HG02642 (cell line): ENCODE results near the gene TNFRSF12A.
"Not testable (repeated sequence)": the region's sequence is repeated elsewhere in the genome, so short reads cannot be mapped to it uniquely, and the experiment has no call there.

Experiments
- ATAC-seq: cut with Tn5 transposase; IDR thresholded peaks from one replicate; pipeline ENCODE4 v1.9.1; 2021; ENCODE audit warnings: mild to moderate bottlenecking; ENCODE audit not compliant: unreplicated experiment, poor library complexity

Gene TNFRSF12A

DNA sequence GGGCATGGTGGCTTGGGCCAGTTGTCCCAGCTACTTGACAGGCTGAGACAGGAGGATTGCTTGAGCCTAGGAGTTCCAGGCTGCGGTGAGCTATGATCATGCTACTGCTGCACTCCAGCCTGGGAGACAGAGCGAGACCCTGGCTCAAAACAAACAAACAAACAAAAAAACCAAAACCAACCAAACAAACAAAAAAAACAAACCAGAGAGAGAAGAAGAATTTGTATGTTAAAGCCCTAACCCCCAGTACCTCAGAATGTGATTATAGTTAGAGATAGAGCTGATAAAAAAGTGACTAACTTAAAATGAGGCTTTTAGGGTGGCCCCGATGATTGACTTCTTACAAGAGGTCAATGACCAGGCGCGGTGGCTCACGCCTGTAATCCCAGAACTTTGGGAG, 24.5 kb downstream of the TNFRSF12A start:
- no peak for ATAC-seq

DNA sequence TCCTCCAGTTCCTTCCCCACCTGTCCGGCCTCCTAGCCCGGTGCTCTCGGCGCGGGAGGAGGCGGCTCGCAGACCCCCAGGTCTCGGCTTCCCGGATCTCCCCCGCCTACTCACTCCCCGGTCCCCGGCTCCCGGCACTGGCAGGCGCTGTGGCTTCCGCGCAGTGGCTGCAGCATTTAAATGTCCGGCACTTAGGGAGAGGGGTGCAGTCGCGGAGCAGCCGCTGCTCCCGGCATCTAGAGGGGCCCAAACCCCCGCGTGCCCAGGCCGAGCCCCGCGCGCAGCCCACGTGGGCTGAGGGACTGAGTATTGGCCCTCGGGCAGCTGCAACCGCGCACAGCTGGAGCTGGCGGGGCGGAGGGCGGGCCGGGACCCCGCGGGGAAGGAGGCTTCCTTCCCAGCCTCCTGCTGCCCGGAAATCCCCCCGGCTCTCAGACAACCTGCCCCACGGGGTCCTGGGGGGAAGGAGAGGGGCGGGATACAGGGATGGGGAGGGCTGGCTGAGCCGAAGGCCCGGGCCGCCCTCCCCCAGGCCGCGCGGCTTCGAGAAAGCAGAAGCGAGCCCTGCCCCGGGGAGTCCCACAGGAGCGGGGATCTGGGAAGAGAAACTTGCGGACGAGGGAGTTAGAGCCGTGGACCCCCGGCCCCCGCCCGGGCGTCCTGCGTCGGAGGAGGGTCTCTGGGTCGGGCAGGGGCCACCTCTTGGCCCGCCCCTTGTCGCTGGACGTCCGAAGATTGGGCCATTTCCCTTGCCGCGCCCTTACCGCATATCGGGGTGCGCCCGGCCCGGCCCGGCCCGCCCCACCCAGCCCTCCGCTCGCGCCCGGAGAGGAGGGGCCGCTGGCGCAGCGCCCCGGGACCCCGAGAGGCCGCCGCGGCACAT, 25.8 kb downstream of the TNFRSF12A start, which contains the start of gene MMP25:
Gene MMP25 (plus strand): TSS at position 804 of the 883 bp plus-strand sequence. CDS start 357 bp downstream, outside the sequence.
- ATAC-seq = no peak

DNA sequence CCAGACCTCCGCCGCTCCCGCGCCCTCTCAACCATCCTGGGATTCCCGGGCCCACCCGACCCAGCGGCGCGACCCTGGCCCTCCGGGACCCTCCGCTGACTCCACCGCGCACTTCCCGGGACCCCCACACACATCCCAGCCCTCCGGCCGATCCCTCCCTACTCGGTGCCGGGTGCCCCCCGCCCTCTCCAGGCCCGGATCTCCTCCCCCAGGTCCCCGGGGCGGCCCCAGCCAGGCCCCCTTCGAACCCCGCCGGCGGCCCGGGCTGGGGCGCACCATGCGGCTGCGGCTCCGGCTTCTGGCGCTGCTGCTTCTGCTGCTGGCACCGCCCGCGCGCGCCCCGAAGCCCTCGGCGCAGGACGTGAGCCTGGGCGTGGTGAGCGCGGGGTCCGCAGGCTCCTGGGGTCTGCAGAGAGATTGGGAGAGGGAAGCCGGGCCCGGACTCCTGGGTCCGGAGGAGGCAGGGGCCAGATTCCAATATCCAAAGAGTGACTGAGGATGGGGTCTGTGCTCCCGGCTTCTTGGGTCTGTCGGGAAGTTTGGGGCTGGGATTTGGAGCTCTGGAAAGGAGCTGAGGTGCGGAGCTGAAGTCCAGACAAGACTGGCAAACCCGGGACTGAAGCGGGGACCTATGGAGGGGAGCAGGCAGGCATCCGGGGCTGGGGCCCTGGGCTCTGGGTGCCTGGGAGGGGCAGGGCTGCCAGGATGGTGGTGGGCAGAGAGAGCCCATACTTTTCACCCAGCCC, 26.6 kb downstream of the TNFRSF12A start:
- ATAC-seq = no peak

DNA sequence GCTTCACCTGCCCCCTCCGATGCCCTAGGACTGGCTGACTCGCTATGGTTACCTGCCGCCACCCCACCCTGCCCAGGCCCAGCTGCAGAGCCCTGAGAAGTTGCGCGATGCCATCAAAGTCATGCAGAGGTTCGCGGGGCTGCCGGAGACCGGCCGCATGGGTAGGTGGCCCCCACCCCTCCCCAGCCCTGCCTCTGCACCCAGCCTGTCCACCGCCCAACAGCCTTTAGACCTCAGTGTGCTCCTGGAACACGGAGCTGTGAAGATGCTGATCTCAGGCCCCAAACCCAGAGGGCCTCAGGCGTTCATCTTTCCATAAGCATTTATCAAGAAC, 27.2 kb downstream of the TNFRSF12A start:
- no peak for ATAC-seq

DNA sequence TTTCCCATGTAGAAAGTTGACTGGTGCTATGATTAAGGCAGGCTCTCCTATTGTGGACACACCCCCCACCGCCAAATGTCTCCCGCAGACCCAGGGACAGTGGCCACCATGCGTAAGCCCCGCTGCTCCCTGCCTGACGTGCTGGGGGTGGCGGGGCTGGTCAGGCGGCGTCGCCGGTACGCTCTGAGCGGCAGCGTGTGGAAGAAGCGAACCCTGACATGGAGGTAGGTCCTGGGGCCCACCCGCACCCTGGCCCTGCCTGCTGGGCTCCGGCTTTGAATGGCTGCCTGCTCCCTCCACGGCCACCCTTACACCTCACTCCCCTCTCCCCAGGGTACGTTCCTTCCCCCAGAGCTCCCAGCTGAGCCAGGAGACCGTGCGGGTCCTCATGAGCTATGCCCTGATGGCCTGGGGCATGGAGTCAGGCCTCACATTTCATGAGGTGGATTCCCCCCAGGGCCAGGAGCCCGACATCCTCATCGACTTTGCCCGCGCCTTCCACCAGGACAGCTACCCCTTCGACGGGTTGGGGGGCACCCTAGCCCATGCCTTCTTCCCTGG, 29.8 kb downstream of the TNFRSF12A start:
- no peak for ATAC-seq

DNA sequence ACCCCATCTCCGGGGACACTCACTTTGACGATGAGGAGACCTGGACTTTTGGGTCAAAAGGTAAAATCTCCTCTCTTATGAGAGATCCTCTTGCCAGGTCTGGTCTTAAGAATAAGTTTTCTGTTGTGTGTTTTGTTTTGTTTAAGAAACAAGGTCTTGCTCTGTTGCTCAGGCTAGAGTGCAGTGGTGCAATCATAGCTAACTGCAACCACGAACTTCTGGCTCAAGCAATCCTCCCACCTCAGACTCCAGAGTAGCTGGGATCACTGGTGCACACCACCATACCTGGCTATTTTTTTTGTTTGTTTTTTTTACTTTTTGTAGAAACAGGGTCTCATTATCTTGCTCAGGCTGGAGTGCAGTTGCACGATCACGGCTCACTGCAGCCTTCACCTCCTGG, 30.3 kb downstream of the TNFRSF12A start:
- ATAC-seq = no peak

DNA sequence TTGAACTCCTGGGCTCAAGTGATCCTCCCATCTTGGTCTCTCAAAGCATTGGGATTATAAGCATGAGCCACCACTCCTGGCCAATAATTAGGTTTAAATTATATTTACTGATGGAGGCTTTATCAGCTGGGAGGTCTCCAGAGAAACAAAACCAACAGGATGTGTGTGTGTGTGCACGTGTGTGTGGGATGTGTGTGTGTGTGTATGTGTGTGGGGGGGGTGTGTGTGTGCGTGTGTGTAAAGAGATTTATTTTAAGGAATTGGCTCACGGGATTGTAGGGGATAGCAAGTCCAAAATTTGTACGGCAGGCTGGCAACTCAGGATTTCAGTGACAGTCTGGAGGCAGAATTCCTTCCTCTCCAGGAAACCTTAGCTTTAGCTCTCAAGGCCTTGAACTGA, 30.8 kb downstream of the TNFRSF12A start:
- no peak for ATAC-seq

DNA sequence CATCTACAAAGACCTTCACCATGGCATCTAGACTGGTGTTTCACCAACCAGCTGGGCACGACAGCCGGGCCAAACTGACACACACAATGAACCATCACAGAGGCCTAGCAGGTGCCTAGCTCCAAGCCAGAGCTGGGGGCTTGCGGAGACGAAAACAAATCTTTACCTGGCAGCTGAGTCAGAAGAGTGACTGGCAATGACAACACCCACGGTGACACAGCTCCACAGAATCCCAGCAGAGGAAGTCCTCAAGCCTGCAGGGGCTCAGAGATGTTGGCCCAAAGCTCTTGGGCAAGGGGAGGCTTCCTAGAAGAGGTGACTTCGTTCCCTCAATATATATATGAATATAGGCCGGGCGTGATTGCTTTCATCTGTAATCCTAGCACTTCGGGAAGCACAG, 31.3 kb downstream of the TNFRSF12A start:
- no peak for ATAC-seq

DNA sequence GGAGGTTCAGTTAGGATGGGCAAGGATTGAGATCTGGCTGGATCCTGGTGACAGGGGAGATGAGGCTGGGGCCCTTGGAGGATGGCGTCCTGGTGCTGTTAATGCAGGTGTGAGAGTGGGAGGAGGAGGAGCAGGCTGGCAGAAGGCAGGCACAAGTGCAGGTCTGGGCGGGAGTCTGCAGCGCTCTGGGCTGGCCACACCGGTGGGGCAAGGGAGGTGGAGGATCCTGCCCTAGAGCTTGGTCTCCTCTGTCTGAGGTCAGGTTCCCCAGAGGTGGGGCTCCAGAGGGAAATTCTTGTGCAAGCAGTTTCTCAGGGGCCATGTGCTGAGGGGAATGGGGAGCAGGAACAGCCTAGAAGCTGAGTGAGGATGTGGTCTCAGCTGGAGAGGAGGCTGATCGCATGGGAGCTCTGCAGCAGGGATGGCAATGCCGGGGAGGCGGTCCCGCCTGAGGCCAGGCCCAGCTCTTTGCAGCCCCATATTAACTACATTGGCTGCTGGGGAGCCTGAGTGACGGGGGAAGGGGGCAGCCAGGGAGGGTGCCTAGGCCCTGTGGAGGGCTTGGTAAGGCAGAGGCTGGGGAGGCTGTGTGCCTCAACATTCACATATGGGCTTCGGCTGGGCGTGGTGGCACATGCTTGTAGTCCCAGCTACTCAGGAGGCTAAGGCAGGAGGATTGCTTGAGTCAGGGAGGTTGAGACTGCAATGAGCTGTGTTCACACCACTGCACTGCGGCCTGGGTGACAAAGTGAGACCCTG, 32.6 kb downstream of the TNFRSF12A start:
- ATAC-seq = not testable (repeated sequence)

DNA sequence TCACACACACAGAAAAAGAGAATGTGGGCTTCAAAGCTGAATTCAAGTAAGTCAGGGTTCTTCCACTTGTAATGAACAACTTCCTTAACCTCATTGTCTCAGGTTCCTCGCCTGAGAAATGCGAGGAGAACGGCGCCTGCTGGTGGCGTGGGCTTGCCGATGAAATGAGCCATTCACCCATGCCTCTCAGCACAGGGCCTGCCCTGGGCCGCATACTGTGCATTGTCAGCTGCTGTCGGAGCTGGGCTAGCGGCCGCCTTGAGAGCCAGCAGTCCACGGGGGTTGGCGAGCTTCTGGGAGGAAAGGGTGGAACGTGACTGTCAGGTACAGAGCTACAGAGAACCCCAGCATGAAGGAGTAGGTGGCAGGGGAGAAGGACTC, 33.2 kb downstream of the TNFRSF12A start:
- ATAC-seq = not testable (repeated sequence)

DNA sequence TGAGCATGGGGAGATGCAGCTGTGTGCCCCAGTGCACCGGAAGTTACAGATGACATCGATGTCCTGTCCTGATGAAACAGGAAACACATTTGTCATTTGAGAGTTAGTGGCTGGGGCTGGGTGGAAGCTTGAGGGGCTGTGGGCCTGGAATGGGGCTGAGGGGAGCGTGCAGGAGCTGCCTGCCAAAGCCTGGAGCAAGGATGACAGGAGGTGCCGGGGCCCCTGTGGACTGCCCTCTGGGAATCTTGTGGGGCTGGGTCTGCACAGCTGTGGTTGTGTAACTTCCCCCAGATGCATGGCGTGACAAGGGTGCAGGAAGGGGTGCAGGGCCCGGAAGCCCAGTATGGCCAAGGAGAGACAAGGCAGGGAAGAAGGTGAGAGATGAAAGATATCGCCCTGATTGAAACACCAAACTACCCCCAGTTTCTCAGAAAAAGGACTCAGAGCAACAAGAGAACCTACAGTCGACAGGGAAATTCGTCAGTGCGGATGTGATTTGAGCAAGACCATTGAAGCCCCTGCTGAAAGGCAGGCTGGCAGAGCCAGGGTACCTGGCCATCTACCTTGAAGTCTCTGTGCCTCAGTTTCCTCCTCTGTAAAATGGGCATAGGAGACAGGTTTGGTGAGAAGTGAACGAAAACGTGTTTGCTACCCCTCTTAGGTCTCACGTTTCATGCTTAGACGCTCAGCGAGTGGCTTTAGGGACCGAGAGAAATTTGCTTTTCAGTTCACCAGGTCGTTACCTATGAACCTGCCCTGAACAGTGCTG, 35.0 kb downstream of the TNFRSF12A start:
- ATAC-seq = no peak

DNA sequence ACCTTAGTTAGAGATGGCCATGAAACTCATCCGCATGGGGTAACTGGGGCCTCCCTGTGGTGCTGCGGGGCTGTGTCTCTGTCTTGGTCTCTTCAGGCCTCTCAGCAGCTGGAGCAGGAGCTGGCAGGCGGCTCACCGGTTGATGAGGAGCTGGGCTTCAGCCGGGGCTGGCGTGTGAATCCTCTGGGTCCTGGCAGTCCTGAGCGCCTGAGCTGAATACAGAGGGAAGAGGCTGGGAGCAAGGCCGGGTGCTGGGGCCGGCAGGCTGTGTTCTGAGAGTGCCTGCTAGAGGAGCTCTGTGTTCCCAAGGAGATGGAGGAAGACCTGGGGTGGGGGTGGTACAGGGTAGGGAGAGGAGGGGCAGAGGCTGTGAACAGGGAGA, 35.6 kb downstream of the TNFRSF12A start:
- not testable (repeated sequence) for ATAC-seq

DNA sequence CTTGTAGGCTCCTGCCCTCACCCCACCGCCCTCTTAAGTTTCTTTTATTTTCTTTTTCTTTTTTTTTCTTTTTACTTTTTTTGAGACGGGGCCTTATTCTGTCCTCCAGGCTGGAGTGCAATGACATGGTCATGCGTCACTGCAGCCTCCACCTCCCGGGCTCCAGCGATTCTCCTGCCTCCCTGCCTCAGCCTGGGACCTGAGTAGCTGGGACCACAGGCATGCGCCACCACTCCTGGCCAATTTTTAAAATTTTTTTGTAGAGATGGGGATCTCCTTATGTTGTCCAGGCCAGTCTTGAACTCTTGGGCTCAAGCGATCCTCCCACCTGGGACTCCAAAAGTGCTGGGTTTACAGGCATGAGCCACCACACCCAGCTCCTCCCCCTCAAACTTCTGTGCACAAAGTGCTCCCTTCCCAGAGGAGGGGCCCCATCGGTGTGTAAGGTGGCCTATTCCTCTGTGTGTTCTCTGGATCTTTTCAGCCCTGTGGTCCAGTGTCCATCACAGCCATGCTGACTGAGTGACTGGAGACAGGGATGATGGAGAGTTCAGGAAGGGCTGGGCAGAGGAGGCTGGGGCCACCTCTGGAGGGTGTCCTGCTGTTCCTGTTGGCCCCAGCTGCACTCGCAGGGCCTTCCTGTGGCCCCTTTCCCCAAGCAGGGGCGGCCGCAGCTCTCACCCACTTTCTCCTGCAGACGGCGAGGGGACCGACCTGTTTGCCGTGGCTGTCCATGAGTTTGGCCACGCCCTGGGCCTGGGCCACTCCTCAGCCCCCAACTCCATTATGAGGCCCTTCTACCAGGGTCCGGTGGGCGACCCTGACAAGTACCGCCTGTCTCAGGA, 36.4 kb downstream of the TNFRSF12A start:
- ATAC-seq = no peak

DNA sequence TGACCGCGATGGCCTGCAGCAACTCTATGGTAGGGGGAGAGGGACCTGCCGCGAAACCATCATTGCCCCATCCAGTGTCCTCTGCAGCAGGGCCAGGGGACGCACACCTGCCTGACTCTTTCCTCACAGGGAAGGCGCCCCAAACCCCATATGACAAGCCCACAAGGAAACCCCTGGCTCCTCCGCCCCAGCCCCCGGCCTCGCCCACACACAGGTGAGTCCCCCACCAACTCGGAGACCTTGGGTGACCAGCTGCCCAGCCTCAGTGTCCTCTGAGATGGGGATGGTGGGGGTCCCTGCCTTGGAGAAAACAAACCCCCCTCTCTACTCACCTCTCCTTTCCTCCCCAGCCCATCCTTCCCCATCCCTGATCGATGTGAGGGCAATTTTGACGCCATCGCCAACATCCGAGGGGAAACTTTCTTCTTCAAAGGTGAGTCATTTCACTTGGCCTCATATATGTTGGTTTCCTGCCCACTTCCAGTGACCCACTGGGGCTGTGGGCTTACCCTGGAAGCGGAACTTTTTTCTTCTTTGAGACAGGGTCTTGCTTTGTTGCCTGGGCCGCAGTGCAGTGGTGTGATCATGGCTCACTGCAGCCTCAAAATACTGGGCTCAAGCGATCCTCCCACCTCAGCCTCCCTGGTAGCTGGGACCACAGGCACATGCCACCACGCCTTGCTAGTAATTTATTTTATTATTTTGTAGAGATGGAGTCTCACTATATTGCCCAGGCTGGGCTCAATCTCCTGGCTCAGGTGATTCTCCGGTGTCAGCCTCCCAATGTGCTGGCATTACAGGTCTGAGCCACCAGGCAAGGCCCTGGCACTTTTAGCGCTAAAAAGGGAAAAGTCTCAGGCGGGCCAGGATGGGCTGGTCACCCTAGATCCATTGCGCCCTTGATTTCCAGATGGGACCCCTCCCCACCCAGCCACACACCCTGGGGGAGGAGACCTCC, 37.3 kb downstream of the TNFRSF12A start:
- no peak for ATAC-seq

DNA sequence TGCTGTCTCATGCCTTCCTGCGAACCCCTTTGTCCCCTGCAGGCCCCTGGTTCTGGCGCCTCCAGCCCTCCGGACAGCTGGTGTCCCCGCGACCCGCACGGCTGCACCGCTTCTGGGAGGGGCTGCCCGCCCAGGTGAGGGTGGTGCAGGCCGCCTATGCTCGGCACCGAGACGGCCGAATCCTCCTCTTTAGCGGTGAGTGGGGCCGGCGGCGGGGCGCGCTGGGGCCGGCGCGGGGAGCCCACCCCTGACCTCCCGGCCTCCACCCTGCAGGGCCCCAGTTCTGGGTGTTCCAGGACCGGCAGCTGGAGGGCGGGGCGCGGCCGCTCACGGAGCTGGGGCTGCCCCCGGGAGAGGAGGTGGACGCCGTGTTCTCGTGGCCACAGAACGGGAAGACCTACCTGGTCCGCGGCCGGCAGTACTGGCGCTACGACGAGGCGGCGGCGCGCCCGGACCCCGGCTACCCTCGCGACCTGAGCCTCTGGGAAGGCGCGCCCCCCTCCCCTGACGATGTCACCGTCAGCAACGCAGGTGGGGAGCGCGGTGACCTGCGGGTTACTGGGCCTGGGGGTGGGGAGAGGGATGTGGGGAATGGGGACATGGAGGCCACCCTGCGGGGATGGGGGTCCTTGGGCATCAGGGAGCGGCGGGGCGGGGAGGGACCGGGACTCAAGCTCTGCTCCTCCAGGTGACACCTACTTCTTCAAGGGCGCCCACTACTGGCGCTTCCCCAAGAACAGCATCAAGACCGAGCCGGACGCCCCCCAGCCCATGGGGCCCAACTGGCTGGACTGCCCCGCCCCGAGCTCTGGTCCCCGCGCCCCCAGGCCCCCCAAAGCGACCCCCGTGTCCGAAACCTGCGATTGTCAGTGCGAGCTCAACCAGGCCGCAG, 38.2 kb downstream of the TNFRSF12A start:
- ATAC-seq = peak; percentile 20

DNA sequence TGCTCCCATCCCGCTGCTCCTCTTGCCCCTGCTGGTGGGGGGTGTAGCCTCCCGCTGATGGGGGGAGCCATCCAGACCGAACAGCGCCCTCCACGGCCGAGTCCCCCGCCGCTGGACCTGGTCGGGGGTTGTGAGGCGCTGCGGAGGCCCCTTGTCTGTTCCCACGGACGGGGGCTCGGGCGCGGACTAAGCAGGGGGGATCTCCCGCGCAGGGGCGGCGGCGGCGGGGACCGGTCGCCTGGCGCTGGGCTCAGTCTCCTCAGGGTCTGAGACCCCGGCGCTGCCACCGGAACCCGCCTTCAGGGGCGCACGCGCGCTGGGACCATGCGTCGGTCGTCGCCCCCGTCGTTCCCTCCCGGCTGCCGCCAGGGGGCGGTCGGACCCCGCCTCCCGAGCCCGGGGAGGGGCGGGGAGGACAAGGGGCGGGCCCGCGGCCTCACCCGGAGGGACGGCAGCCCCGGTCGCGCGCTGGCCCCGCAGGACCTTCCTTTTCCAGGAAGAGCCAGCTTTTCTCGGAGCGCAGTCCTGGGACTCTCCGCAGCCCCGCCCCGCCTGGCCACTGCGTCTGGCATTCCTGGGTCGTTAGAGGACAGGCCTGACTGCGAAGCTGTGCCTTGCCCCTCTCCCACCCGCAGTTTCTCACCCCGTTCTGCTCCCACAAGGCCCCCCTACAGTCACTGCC, 39.0 kb downstream of the TNFRSF12A start:
- peak; percentile 79 for ATAC-seq
